A375 (cell line): ENCODE measurements around the gene MRPS35. TPM values are rescaled to one million over a fixed set of nuclear protein-coding genes. Genes with fewer than 3 reads are reported as not detected.

Experiments used
- small RNA-seq: library from RNA; depleted of rRNA; stranded (forward); fragments of <200 nt; gene quantifications from one replicate; pipeline ENCODE3, GENCODE V24; 2014
- total RNA-seq: library from RNA; depleted of rRNA; stranded (reverse); fragments of >200 nt; shearing (Covaris generic); gene quantifications from 2 replicates; pipeline ENCODE4 v1.2.3, GENCODE V29; 2014; rRNA removed

Gene MRPS35
- 59.2 and 67.4 TPM in 2 replicates for total RNA-seq

GRCh38 chr12:27710592-27711316, at the start of gene MRPS35:
TSS of gene MRPS35 (plus strand) at chr12:27710832. CDS start at chr12:27710844, 12 bp downstream.

GRCh38 chr12:27696293-27696652, 14.4 kb upstream of the MRPS35 start, which contains the start of gene REP15:
TSS of gene REP15 (plus strand) at chr12:27696447. CDS start at chr12:27696563, 116 bp downstream.

GRCh38 chr12:27779920-27780611, 69.4 kb downstream of the MRPS35 start, which contains the start of the genes KLHL42 and MANSC4:
TSS of gene KLHL42 (plus strand) at chr12:27780233. CDS start at chr12:27780331, 98 bp downstream.
TSS of gene MANSC4 (minus strand) at chr12:27780236. CDS start at chr12:27771276, 8,960 bp downstream.

Small RNA genes within 50 kb of the gene (small RNA-seq; reads per million reads assigned to genes)
- not detected for gene RF00019

Other genes starting within 250 kb of the MRPS35 start
- 158 and 177 TPM in 2 replicates for gene PPFIBP1, start 186.6 kb upstream of the MRPS35 start, total RNA-seq
- 1.8 and 2.4 TPM in 2 replicates for gene REP15, start 14.4 kb upstream of the MRPS35 start, total RNA-seq
- 38.4 and 40.7 TPM in 2 replicates for gene KLHL42, start 69.4 kb downstream of the MRPS35 start, total RNA-seq
- gene MANSC4, start 69.4 kb downstream of the MRPS35 start, total RNA-seq: not detected in 2 replicates